Mucosa of descending colon (tissue), 3 donors: ENCODE data around the gene JAK3. TPM values are rescaled to one million over a fixed set of nuclear protein-coding genes. Genes with fewer than 3 reads are reported as not detected.
"Not testable (repeated sequence)": the region's sequence is repeated elsewhere in the genome, so short reads cannot be mapped to it uniquely, and the experiment has no call there.

Experiments
- ATAC-seq: fragments of 200-7000 bp; cut with Tn5 transposase; one replicate; pipeline ENCODE4 v1.9.1; 2020; ENCODE audit warnings: mild to moderate bottlenecking, moderate library complexity
- DNase-seq, 3 donors: peaks; one replicate each; pipeline ENCODE4 v3.0.0-alpha.2; 2020
- H3K36me3 ChIP-seq: fragments of 200-600 bp; one replicate; pipeline ENCODE4 v1.8.0; 2021; ENCODE audit warnings: low read depth, mild to moderate bottlenecking
- H3K4me1 ChIP-seq: fragments of 200-600 bp; one replicate; pipeline ENCODE4 v1.8.0; 2021; ENCODE audit warnings: low read depth, mild to moderate bottlenecking
- H3K4me3 ChIP-seq: fragments of 200-600 bp; one replicate; pipeline ENCODE4 v1.8.0; 2021; ENCODE audit warnings: mild to moderate bottlenecking
- H3K9me3 ChIP-seq: fragments of 200-600 bp; one replicate; pipeline ENCODE4 v1.8.0; 2021; ENCODE audit warnings: mild to moderate bottlenecking
- intact Hi-C, 2 donors: fragments of 100-400 bp; cut with DNase I in 1 of 2; cut with micrococcal nuclease in 1 of 2; formaldehyde crosslinking; loops; one replicate each; pipeline versions ENCODE4 v1.11.0 to v1.11.1; 2022; cut with DNase I, micrococcal nuclease
- long read RNA-seq, 2 donors: library from polyadenylated mRNA; unstranded; transcript quantifications; one replicate each; pipeline ENCODE4 v2.0.0, GENCODE V29; 2019 to 2021
- total RNA-seq, 3 donors: library from RNA; stranded (reverse); fragmentation: NEBNext Ultra II Directional in 2 of 3; extraction: Animal tissue kit (Norgen Biotek cat#: 25700) in 2 of 3; gene quantifications; one replicate each; pipeline versions ENCODE4 v1.2.1 to v1.2.4, GENCODE V29; 2021 to 2023
- TF ChIP-seq, protein P1 (sequence below): fragments of 200-600 bp; IDR thresholded peaks from one replicate; pipeline ENCODE4 v1.8.0; 2022; ENCODE audit warnings: antibody characterized with exemption, mild to moderate bottlenecking
- donor health status: DM: no; HTN: no; CAD: no; lungs with moderate emphysema.
- donor health status: DM: no; HTN: no; CAD: no.
- donor health status: DM: no; HTN: yes; CAD: no.

Gene JAK3
- total RNA-seq = 1 to 10 TPM; 3.1 to 9.1 (median 5.4) TPM
- long read RNA-seq, donor 1, full-length matches to known transcripts = 1 of 3 reads
- long read RNA-seq, donor 1, partial matches to known transcripts = 1 of 3 reads
- long read RNA-seq, donor 1, other reads (novel, unspliced or antisense) = 1 of 3 reads
- long read RNA-seq, donor 2, partial matches to known transcripts = 2 of 4 reads
- long read RNA-seq, donor 2, other reads (novel, unspliced or antisense) = 2 of 4 reads

DNA sequence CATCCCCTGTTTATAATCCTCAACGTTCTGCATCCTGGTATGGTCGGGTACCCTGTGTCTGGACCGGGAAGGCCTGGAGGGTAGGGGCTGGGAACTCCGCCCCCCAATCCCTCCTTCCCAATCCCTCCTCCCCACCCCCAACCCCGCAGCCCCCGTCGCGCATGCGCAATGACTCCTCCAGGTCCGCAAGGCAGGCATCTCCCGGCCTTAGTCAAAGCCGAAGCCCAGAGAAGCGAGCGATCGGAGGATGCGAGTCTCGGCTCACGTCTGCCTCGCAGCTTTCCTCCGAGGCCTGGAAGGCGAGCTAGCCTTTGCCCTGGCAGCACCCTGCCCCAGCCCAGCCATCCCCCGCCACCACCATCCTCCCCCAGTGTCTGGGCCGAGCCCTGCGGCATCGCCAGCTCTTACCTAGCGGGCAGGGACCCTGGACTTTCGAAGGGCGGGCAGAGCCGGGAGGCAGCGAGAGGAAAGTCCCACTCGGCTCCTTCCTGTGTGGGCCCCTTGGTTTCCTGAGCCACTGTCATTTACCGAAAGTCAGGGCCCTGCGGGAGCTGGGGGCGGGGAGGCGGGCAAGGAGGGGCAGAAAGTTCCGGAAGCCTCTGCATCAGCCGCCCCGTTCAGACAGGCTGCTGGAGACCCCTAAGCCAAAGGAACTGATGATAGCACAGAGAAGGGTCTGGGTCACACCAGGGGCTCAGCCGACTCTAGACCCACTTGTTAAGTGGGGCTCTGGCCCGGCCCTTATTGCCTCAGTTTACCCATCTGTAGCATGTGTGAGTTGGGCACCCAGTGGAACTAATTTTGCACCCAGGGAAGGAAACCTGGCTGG lies at the start of gene JAK3:
Gene JAK3 (minus strand): TSS at position 445 of the 829 bp plus-strand sequence. CDS start 3,565 bp downstream, outside the sequence.
- intact Hi-C loops = no loop called here
- TF ChIP-seq, protein P1, sequence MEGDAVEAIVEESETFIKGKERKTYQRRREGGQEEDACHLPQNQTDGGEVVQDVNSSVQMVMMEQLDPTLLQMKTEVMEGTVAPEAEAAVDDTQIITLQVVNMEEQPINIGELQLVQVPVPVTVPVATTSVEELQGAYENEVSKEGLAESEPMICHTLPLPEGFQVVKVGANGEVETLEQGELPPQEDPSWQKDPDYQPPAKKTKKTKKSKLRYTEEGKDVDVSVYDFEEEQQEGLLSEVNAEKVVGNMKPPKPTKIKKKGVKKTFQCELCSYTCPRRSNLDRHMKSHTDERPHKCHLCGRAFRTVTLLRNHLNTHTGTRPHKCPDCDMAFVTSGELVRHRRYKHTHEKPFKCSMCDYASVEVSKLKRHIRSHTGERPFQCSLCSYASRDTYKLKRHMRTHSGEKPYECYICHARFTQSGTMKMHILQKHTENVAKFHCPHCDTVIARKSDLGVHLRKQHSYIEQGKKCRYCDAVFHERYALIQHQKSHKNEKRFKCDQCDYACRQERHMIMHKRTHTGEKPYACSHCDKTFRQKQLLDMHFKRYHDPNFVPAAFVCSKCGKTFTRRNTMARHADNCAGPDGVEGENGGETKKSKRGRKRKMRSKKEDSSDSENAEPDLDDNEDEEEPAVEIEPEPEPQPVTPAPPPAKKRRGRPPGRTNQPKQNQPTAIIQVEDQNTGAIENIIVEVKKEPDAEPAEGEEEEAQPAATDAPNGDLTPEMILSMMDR = no peak
- peak; percentile 61 to 87 (median 70) for DNase-seq
- peak; percentile 75 for ATAC-seq
- H3K36me3 ChIP-seq = no peaks in the 10 kb centered on the region
- H3K9me3 ChIP-seq = no peaks in the 10 kb centered on the region
- H3K4me3 ChIP-seq = no peak within 1 kb of the TSS
- H3K4me1 ChIP-seq = no peaks in the 10 kb centered on the region

DNA sequence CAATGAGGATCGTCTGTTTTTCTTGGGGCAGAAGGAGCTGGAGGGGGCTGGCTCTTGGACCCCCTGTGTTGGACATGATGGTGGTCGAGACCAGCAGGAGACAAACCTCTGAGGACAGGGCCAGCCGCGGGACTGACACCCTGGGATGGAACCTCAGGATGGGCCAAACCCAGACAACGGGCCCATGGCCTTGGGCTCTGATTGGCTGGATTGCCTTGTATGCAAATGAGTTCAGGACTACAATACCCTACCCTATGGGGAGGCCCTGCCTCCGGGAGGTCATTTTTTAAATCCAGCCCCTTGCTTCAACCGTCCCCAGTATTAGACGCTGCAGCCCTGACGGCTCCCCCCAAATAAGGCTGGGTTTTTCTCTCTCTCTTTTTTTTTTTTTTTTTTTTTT lies 46.0 kb upstream of the JAK3 start:
- Histone ChIP-seq H3K4me1 (no peaks in the 10 kb centered on the region), H3K36me3 (no peaks in the 10 kb centered on the region), H3K9me3 (no peaks in the 10 kb centered on the region), H3K4me3 (no peak overlapping the region)
- ATAC-seq = no peak
- DNase-seq = no peak
- TF ChIP-seq, protein P1 = no peak
- intact Hi-C loops = no loop called here

DNA sequence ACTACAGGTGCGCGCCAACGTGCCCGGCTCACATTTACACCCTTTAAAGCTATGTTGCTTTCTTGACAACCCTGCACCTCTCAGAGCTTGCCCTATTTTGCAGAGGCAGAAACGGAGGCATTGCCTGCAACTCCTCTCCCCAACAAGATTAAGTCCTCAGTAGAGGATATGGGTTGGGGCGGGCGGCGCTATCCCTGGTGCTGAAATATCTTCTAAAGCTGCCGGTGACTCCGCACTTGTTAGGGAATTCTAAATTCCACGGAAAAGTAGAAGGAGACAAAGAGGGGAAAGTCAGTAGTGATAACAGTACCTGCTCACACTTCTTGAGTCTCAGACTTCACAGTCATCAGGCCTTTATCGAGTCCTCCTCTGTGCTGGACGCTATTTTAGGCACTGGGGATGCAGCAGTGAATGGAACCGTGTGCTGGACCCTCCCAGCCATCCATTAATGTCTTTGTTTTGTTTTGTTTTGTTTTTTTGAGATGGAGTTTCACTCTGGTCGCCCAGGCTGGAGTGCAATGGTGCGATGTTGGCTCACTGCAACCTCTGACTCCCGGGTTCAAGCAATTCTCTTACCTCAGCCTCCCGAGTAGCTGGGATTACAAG lies 41.9 kb upstream of the JAK3 start:
- TF ChIP-seq, protein P1 = no peak
- H3K4me3 ChIP-seq = no peak overlapping the region
- H3K36me3 ChIP-seq = no peaks in the 10 kb centered on the region
- no peaks in the 10 kb centered on the region for H3K9me3 ChIP-seq
- DNase-seq = peak in 1 of 3 donors; percentile 55
- no peak for ATAC-seq
- no peaks in the 10 kb centered on the region for H3K4me1 ChIP-seq
- intact Hi-C loops = no loop called here

DNA sequence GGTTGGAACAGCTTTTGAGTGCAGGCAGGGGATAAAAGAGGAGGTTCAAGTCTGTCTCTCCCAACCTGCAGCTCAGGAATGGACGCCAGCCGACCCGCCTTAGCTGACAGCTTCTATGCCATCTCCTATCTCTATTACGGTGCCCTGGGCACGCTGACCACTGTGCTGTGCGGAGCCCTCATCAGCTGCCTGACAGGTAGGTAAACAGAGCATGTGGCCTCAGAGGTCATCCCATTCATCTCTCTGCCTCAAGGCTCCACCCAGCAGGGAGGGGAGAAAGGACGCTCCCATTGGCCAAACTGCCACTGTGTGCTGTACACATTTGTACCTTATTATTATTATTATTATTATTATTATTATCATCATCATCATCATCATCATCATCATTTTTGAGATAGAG lies 40.5 kb upstream of the JAK3 start:
- H3K4me3 ChIP-seq = no peak overlapping the region
- no peak for DNase-seq
- no peaks in the 10 kb centered on the region for H3K9me3 ChIP-seq
- TF ChIP-seq, protein P1 = no peak
- H3K4me1 ChIP-seq = no peaks in the 10 kb centered on the region
- ATAC-seq = no peak
- H3K36me3 ChIP-seq = no peaks in the 10 kb centered on the region
- intact Hi-C loops = no loop called here

DNA sequence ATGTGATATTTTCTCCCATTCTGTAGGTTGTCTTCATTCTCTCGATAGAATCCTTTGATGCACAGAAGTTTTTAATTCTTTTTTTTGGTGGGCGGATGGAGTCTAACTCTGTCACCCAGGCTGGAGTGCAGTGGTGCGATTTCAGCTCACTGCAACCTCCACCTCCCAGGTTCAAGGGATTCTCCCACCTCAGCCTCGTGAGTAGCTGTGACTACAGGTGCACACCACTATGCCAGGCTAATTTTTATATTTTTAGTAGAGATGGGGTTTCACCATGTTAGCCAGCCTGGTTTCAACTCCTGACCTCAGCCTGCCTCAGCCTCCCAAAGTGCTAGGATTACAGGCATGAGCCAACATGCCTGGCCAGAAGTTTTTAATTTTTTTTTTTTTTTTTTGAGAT lies 39.4 kb upstream of the JAK3 start:
- intact Hi-C loops, H3K36me3 ChIP-seq, H3K9me3 ChIP-seq, ATAC-seq, DNase-seq, H3K4me3 ChIP-seq, H3K4me1 ChIP-seq: not testable (repeated sequence)

DNA sequence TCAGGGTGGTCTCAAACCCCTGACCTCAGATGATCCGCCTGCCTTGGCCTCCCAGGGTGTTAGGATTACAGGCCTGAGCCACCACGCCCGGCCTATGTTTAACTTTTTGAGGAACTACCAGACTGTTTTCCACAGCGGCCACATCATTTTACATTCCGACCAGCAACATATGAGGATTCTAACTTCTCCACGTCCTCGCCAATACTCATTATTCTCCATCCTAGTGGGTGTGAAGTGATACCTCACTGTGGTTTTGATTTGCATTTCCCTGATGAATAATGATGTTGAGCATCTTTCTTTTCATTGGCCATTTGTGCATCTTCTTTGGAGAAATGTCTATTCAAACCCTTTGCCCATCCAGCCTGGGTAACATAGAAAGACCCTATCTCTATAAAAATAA lies 38.7 kb upstream of the JAK3 start:
- no peak overlapping the region for H3K4me3 ChIP-seq
- ATAC-seq = no peak
- no peaks in the 10 kb centered on the region for H3K4me1 ChIP-seq

More for the DNA sequence above, 38.7 kb upstream of the JAK3 start:
- DNase-seq = no peak
- TF ChIP-seq, protein P1 = no peak
- no peaks in the 10 kb centered on the region for H3K9me3 ChIP-seq
- no peaks in the 10 kb centered on the region for H3K36me3 ChIP-seq
- intact Hi-C loops = no loop called here
